ENCODE data around the gene PIK3CD. TPM values are rescaled to one million over a fixed set of nuclear protein-coding genes. Genes with fewer than 3 reads are reported as not detected.
"Not testable (repeated sequence)": the region's sequence is repeated elsewhere in the genome, so short reads cannot be mapped to it uniquely, and the experiment has no call there.

PIK3CD gene
- total and polyA plus RNA-seq, 4 donors = 4.9 to 9.6 (median 7.9) TPM

GRCh38 chr1:9618909-9619679, 32.4 kb upstream of the PIK3CD start:
- Histone ChIP-seq H3K36me3 (ENCODE audit: control insufficient read depth, insufficient read depth, low read length) (peaks cover 13% of the 10 kb centered on the region), H3K4me3 (ENCODE audit: low read depth, low read length) (no peak overlapping the region), H3K9me3 (ENCODE audit: control insufficient read depth, insufficient read depth, low read length) (no peaks in the 10 kb centered on the region), H3K4me1 (ENCODE audit: control insufficient read depth, insufficient read depth, low read length) (peaks cover 15% of the 10 kb centered on the region), H3K27me3 (ENCODE audit: control insufficient read depth, insufficient read depth, low read length) (no peaks in the 10 kb centered on the region), H3K27ac (ENCODE audit: low read depth, low read length) (no peak overlapping the region)
- DNase-seq (ENCODE audit: low read depth in 4 of 6, low spot score in 6 of 6) = peak in 1 of 6 donors; percentile 87
- WGBS (ENCODE audit: insufficient coverage) = 58% methylated on average over 11 of the region's 18 CpGs

GRCh38 chr1:9621032-9621431, 30.5 kb upstream of the PIK3CD start:
- Histone ChIP-seq H3K27ac (ENCODE audit: low read depth, low read length) (no peak overlapping the region), H3K27me3 (ENCODE audit: control insufficient read depth, insufficient read depth, low read length) (no peaks in the 10 kb centered on the region), H3K4me1 (ENCODE audit: control insufficient read depth, insufficient read depth, low read length) (peaks cover 9% of the 10 kb centered on the region), H3K36me3 (ENCODE audit: control insufficient read depth, insufficient read depth, low read length) (no peaks in the 10 kb centered on the region), H3K9me3 (ENCODE audit: control insufficient read depth, insufficient read depth, low read length) (no peaks in the 10 kb centered on the region), H3K4me3 (ENCODE audit: low read depth, low read length) (no peak overlapping the region)
- DNase-seq (ENCODE audit: low read depth in 4 of 6, low spot score in 6 of 6) = no peak

GRCh38 chr1:9624081-9624480, 27.4 kb upstream of the PIK3CD start:
- WGBS (ENCODE audit: insufficient coverage) = 100% methylated on average over 1 of the region's 2 CpGs

GRCh38 chr1:9625030-9625429, 26.5 kb upstream of the PIK3CD start:
- H3K9me3 ChIP-seq (ENCODE audit: control insufficient read depth, insufficient read depth, low read length); H3K27me3 ChIP-seq (ENCODE audit: control insufficient read depth, insufficient read depth, low read length); H3K27ac ChIP-seq (ENCODE audit: low read depth, low read length); DNase-seq (ENCODE audit: low read depth in 4 of 6, low spot score in 6 of 6); H3K36me3 ChIP-seq (ENCODE audit: control insufficient read depth, insufficient read depth, low read length); H3K4me3 ChIP-seq (ENCODE audit: low read depth, low read length): not testable (repeated sequence)
- 100% methylated on average over 1 of the region's 3 CpGs for WGBS (ENCODE audit: insufficient coverage)
- H3K4me1 ChIP-seq (ENCODE audit: control insufficient read depth, insufficient read depth, low read length) = peaks cover 13% of the 10 kb centered on the region

More at GRCh38 chr1:9624081-9624480, 27.4 kb upstream of the PIK3CD start:
- Histone ChIP-seq H3K36me3 (ENCODE audit: control insufficient read depth, insufficient read depth, low read length) (no peaks in the 10 kb centered on the region), H3K4me1 (ENCODE audit: control insufficient read depth, insufficient read depth, low read length) (peaks cover 16% of the 10 kb centered on the region), H3K9me3 (ENCODE audit: control insufficient read depth, insufficient read depth, low read length) (no peaks in the 10 kb centered on the region), H3K27me3 (ENCODE audit: control insufficient read depth, insufficient read depth, low read length) (no peaks in the 10 kb centered on the region), H3K27ac (ENCODE audit: low read depth, low read length) (no peak overlapping the region), H3K4me3 (ENCODE audit: low read depth, low read length) (no peak overlapping the region)
- DNase-seq (ENCODE audit: low read depth in 4 of 6, low spot score in 6 of 6) = no peak

GRCh38 chr1:9626201-9626608, 25.3 kb upstream of the PIK3CD start:
- Histone ChIP-seq H3K27ac (ENCODE audit: low read depth, low read length) (no peak overlapping the region), H3K36me3 (ENCODE audit: control insufficient read depth, insufficient read depth, low read length) (no peaks in the 10 kb centered on the region), H3K27me3 (ENCODE audit: control insufficient read depth, insufficient read depth, low read length) (no peaks in the 10 kb centered on the region), H3K9me3 (ENCODE audit: control insufficient read depth, insufficient read depth, low read length) (no peaks in the 10 kb centered on the region), H3K4me3 (ENCODE audit: low read depth, low read length) (no peak overlapping the region), H3K4me1 (ENCODE audit: control insufficient read depth, insufficient read depth, low read length) (peaks cover 13% of the 10 kb centered on the region)
- 83% methylated on average over 8 of the region's 9 CpGs for WGBS (ENCODE audit: insufficient coverage)
- no peak for DNase-seq (ENCODE audit: low read depth in 4 of 6, low spot score in 6 of 6)

- H3K4me3 ChIP-seq (ENCODE audit: low read depth, low read length) = no peak overlapping the region
- H3K27me3 ChIP-seq (ENCODE audit: control insufficient read depth, insufficient read depth, low read length) = no peaks in the 10 kb centered on the region
- no peak for DNase-seq (ENCODE audit: low read depth in 4 of 6, low spot score in 6 of 6)
- WGBS (ENCODE audit: insufficient coverage) = 85% methylated on average over 15 of the region's 23 CpGs
- peaks cover 13% of the 10 kb centered on the region for H3K4me1 ChIP-seq (ENCODE audit: control insufficient read depth, insufficient read depth, low read length)
- no peak overlapping the region for H3K27ac ChIP-seq (ENCODE audit: low read depth, low read length)
- no peaks in the 10 kb centered on the region for H3K36me3 ChIP-seq (ENCODE audit: control insufficient read depth, insufficient read depth, low read length)
- no peaks in the 10 kb centered on the region for H3K9me3 ChIP-seq (ENCODE audit: control insufficient read depth, insufficient read depth, low read length)
Observed at GRCh38 chr1:9628541-9629444, 22.7 kb upstream of the PIK3CD start.

GRCh38 chr1:9629445-9630201, 21.9 kb upstream of the PIK3CD start:
- 56% methylated on average over 21 of the region's 29 CpGs for WGBS (ENCODE audit: insufficient coverage)
- DNase-seq (ENCODE audit: low read depth in 4 of 6, low spot score in 6 of 6) = no peak
- no peak overlapping the region for H3K4me3 ChIP-seq (ENCODE audit: low read depth, low read length)

GRCh38 chr1:9630331-9631111, 21.0 kb upstream of the PIK3CD start:
- peaks cover 13% of the 10 kb centered on the region for H3K4me1 ChIP-seq (ENCODE audit: control insufficient read depth, insufficient read depth, low read length)
- H3K27ac ChIP-seq (ENCODE audit: low read depth, low read length) = no peak overlapping the region
- no peaks in the 10 kb centered on the region for H3K9me3 ChIP-seq (ENCODE audit: control insufficient read depth, insufficient read depth, low read length)
- H3K27me3 ChIP-seq (ENCODE audit: control insufficient read depth, insufficient read depth, low read length) = no peaks in the 10 kb centered on the region
- no peak overlapping the region for H3K4me3 ChIP-seq (ENCODE audit: low read depth, low read length)
- DNase-seq (ENCODE audit: low read depth in 4 of 6, low spot score in 6 of 6) = no peak
- 71% methylated on average over 8 of the region's 8 CpGs for WGBS (ENCODE audit: insufficient coverage)
- no peaks in the 10 kb centered on the region for H3K36me3 ChIP-seq (ENCODE audit: control insufficient read depth, insufficient read depth, low read length)

More at GRCh38 chr1:9629445-9630201, 21.9 kb upstream of the PIK3CD start:
- Histone ChIP-seq H3K36me3 (ENCODE audit: control insufficient read depth, insufficient read depth, low read length) (no peaks in the 10 kb centered on the region), H3K4me1 (ENCODE audit: control insufficient read depth, insufficient read depth, low read length) (peaks cover 13% of the 10 kb centered on the region), H3K27ac (ENCODE audit: low read depth, low read length) (no peak overlapping the region), H3K9me3 (ENCODE audit: control insufficient read depth, insufficient read depth, low read length) (no peaks in the 10 kb centered on the region), H3K27me3 (ENCODE audit: control insufficient read depth, insufficient read depth, low read length) (no peaks in the 10 kb centered on the region)

- Histone ChIP-seq H3K27me3 (ENCODE audit: control insufficient read depth, insufficient read depth, low read length) (no peaks in the 10 kb centered on the region), H3K27ac (ENCODE audit: low read depth, low read length) (no peak overlapping the region), H3K4me1 (ENCODE audit: control insufficient read depth, insufficient read depth, low read length) (peaks cover 11% of the 10 kb centered on the region), H3K9me3 (ENCODE audit: control insufficient read depth, insufficient read depth, low read length) (no peaks in the 10 kb centered on the region), H3K36me3 (ENCODE audit: control insufficient read depth, insufficient read depth, low read length) (no peaks in the 10 kb centered on the region), H3K4me3 (ENCODE audit: low read depth, low read length) (no peak overlapping the region)
- WGBS (ENCODE audit: insufficient coverage) = 91% methylated on average over 3 of the region's 3 CpGs
- DNase-seq (ENCODE audit: low read depth in 4 of 6, low spot score in 6 of 6) = no peak
Observed at GRCh38 chr1:9631613-9632012, 19.9 kb upstream of the PIK3CD start.
